ENCODE results near the gene CYB5RL.

DNA sequence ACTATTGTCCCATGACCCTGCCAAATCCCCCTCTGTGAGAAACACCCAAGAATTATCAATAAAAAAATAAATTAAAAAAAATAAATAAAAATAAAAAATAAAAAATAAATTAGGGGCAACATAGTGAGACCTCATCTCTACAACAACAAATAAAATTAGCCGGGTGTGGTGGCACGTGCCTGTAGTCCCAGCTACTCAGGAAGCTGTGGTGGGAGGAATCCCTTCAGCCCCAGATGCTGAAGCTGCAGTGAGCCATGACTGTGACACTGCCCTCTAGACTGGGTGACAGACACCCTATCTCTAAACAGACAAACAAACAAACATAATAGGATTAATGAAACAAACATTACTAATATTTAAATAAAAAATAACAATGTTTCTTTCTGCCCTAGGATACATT lies 34.5 kb upstream of the CYB5RL start:
- TF ChIP-seq, protein P1, sequence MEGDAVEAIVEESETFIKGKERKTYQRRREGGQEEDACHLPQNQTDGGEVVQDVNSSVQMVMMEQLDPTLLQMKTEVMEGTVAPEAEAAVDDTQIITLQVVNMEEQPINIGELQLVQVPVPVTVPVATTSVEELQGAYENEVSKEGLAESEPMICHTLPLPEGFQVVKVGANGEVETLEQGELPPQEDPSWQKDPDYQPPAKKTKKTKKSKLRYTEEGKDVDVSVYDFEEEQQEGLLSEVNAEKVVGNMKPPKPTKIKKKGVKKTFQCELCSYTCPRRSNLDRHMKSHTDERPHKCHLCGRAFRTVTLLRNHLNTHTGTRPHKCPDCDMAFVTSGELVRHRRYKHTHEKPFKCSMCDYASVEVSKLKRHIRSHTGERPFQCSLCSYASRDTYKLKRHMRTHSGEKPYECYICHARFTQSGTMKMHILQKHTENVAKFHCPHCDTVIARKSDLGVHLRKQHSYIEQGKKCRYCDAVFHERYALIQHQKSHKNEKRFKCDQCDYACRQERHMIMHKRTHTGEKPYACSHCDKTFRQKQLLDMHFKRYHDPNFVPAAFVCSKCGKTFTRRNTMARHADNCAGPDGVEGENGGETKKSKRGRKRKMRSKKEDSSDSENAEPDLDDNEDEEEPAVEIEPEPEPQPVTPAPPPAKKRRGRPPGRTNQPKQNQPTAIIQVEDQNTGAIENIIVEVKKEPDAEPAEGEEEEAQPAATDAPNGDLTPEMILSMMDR (IDR thresholded peaks at IDR 0.05; ENCODE audit: insufficient read depth, low read length, poor library complexity, severe bottlenecking), result no peak
- no peak for TF ChIP-seq EZH2phosphoT487 (conservative IDR thresholded peaks at IDR 0.05; ENCODE audit: low read length)

Measured in SU-DHL-6 (cell line).